Neural cell (in vitro differentiated cells): ENCODE measurements around the gene SEPTIN8.

Source experiments
- CTCF ChIP-seq: fragments of 450-650 bp; IDR thresholded peaks from 2 replicates; pipeline ENCODE4 v1.5.1; 2014; ENCODE audit warnings: antibody characterized with exemption, mild to moderate bottlenecking, moderate library complexity; ENCODE audit not compliant: poor library complexity, severe bottlenecking
- EP300 ChIP-seq: fragments of 450-650 bp; conservative IDR thresholded peaks from 2 replicates; pipeline ENCODE4 v1.6.1; 2014; ENCODE audit warnings: antibody characterized with exemption, mild to moderate bottlenecking, moderate library complexity; ENCODE audit not compliant: poor library complexity, severe bottlenecking
- EZH2 ChIP-seq: fragments of 200-600, 300-800 bp; shearing (Covaris generic), sonication (generic); IDR thresholded peaks from 2 replicates; pipeline ENCODE4 v1.6.1; 2014; ENCODE audit warnings: antibody characterized with exemption, low read length, borderline replicate concordance, mild to moderate bottlenecking; ENCODE audit not compliant: insufficient read depth, poor library complexity, severe bottlenecking
- POLR2AphosphoS5 ChIP-seq: IDR thresholded peaks from 2 replicates; pipeline ENCODE4 v1.6.1; 2012
- RAD21 ChIP-seq: fragments of 450-650 bp; conservative IDR thresholded peaks from 2 replicates; pipeline ENCODE4 v1.6.1; 2014; ENCODE audit warnings: antibody characterized with exemption, mild to moderate bottlenecking, moderate library complexity
- REST ChIP-seq: IDR thresholded peaks from 2 replicates; pipeline ENCODE4 v1.6.1; 2012; ENCODE audit warnings: borderline replicate concordance
- TAF1 ChIP-seq: IDR thresholded peaks from 2 replicates; pipeline ENCODE4 v1.6.1; 2012; ENCODE audit warnings: low read depth

- no peak for TF ChIP-seq CTCF
- no peak for TF ChIP-seq RAD21
- TF ChIP-seq POLR2AphosphoS5: no peak
- no peak for TF ChIP-seq EP300
- TF ChIP-seq REST: no peak
- TF ChIP-seq EZH2: no peak
- TF ChIP-seq TAF1: no peak
Observed at GRCh38 chr5:132761321-132762240, 15.5 kb downstream of the SEPTIN8 start.
